HepG2 (cell line): ENCODE results near the gene DEFB123. TPM values are rescaled to one million over a fixed set of nuclear protein-coding genes. Genes with fewer than 3 reads are reported as not detected.
A peak's percentile ranks its signal among the peaks of the same experiment; 100 is the strongest.

Source experiments
- ATAC-seq: fragments of 200-7000 bp; cut with Tn5 transposase; 3 replicates; pipeline ENCODE4 v1.9.1; 2020; ENCODE audit warnings: mild to moderate bottlenecking, moderate library complexity
- BruUV-seq: library from RNA; stranded (reverse); fragments of 400-500 nt; replicated peaks from 2 replicates; lab custom pipeline; 2021; lab: Mats Ljungman, UMichigan
- CTCF ChIA-PET: fragments of 300-600 bp; formaldehyde crosslinking; extraction: SDS; loops from one replicate; lab custom pipeline; 2021; ENCODE audit warnings: low total read pairs, inconsistent platforms, low intra/inter-chr PET ratio; lab: Yijun Ruan, JAX
- POLR2A ChIA-PET: fragments of 350-600 bp; sonication (Branson Sonifier 250); formaldehyde crosslinking; loops from one replicate; lab custom pipeline; 2020; ENCODE audit warnings: antibody characterized with exemption, inconsistent platforms; lab: Yijun Ruan, JAX
- DNase-seq: peaks from one replicate; pipeline ENCODE4 v3.0.0-alpha.2; 2015; ENCODE audit warnings: low spot score
- FAIRE-seq: peaks from 3 replicates; lab custom pipeline; 2011; peaks lifted over from hg19 to GRCh38; lab: Jason Lieb, UNC
- H2AFZ ChIP-seq: one replicate; pipeline ENCODE4 v1.6.1; 2011; ENCODE audit warnings: low read length, inconsistent platforms
- H3K27ac ChIP-seq: fragments of 300-600 bp; 3 replicates; pipeline ENCODE4 v1.8.0; 2011; ENCODE audit warnings: mixed run types, mild to moderate bottlenecking, mixed read lengths, low read length, inconsistent platforms; ENCODE audit not compliant: insufficient read depth; ENCODE audit errors: extremely low read length
- H3K27me3 ChIP-seq, 2 experiments: fragments of 200-600 bp in 1 of 2; 2 replicates in 1 of 2; 3 replicates in 1 of 2; pipeline versions ENCODE4 v1.6.0 to v1.8.0; 2011; ENCODE audit warnings: low read length in 2 of 2, mild to moderate bottlenecking in 2 of 2, moderate library complexity in 2 of 2, inconsistent platforms in 1 of 2; ENCODE audit not compliant: insufficient read depth in 2 of 2, control insufficient read depth in 1 of 2
- H3K36me3 ChIP-seq, 2 experiments: fragments of 200-600 bp in 1 of 2; replicated peaks in 1 of 2; 2 replicates in 1 of 2; 3 replicates in 1 of 2; pipeline versions ENCODE4 v1.5.1 to v1.8.0; 2011; ENCODE audit warnings: low read length in 2 of 2, inconsistent platforms in 1 of 2; ENCODE audit not compliant: insufficient read depth in 2 of 2, control insufficient read depth in 1 of 2
- H3K4me1 ChIP-seq: 2 replicates; pipeline ENCODE4 v1.5.1; 2012; ENCODE audit warnings: low read length, inconsistent platforms; ENCODE audit not compliant: insufficient read depth
- H3K4me2 ChIP-seq: 2 replicates; pipeline ENCODE4 v1.6.0; 2011; ENCODE audit warnings: low read depth, low read length, inconsistent platforms
- H3K4me3 ChIP-seq, 3 experiments: fragments of 200-600 bp in 1 of 3; sonication (generic), shearing (Covaris generic) in 1 of 3; replicated peaks in 1 of 3; 2 replicates each; pipeline ENCODE4 v1.5.1; 2011 to 2016; ENCODE audit warnings: low read length in 3 of 3, inconsistent platforms in 2 of 3, low read depth in 2 of 3, mild to moderate bottlenecking in 2 of 3, control low read depth in 1 of 3, mixed read lengths in 1 of 3; ENCODE audit not compliant: insufficient read depth in 1 of 3
- H3K79me2 ChIP-seq: one replicate; pipeline ENCODE4 v1.6.1; 2011; ENCODE audit warnings: low read length, inconsistent platforms; ENCODE audit not compliant: insufficient read depth
- H3K9ac ChIP-seq: 2 replicates; pipeline ENCODE4 v1.6.0; 2011; ENCODE audit warnings: mild to moderate bottlenecking, low read depth, low read length, inconsistent platforms; ENCODE audit not compliant: insufficient read depth
- H3K9me3 ChIP-seq: 2 replicates; pipeline ENCODE4 v1.5.1; 2012; ENCODE audit warnings: mild to moderate bottlenecking, low read length
- H4K20me1 ChIP-seq: 2 replicates; pipeline ENCODE4 v1.6.0; 2011; ENCODE audit warnings: inconsistent platforms, mild to moderate bottlenecking, low read length, moderate library complexity; ENCODE audit not compliant: insufficient read depth
- MAFF ChIP-seq: IDR thresholded peaks from 2 replicates; pipeline ENCODE4 v1.6.1; 2011; ENCODE audit warnings: low read depth, low read length, improper control_type of control experiment
- MAFK ChIP-seq, 2 experiments: IDR thresholded peaks in 1 of 2; conservative IDR thresholded peaks in 1 of 2; 2 replicates each; pipeline ENCODE4 v1.6.1; 2011; ENCODE audit warnings: improper control_type of control experiment in 2 of 2, low read length in 2 of 2
- MNT ChIP-seq: fragments of 450-650 bp; IDR thresholded peaks from 2 replicates; pipeline ENCODE4 v1.6.1; 2016
- TRAFD1 ChIP-seq: sonication (generic); formaldehyde crosslinking; IDR thresholded peaks from 2 replicates; pipeline ENCODE4 v1.5.1; 2020; ENCODE audit warnings: missing genetic modification reagents, mild to moderate bottlenecking, borderline replicate concordance
- ZNF24 ChIP-seq: fragments of 450-650 bp; IDR thresholded peaks from 2 replicates; pipeline ENCODE4 v1.6.1; 2017; ENCODE audit warnings: antibody characterized with exemption, mild to moderate bottlenecking
- WGBS: methylation state at CpG from one replicate; pipeline ENCODE4 v1.1.6; 2017; ENCODE audit warnings: low lambda C conversion rate; 5-methylcytosine and 5-hydroxymethylcytosine counted together
- in situ Hi-C: cut with HindIII; loops from 2 replicates; pipeline ENCODE4 v1.10.0; 2017; ENCODE audit warnings: low pct_unique_long_range_greater_than_20kb; ENCODE audit not compliant: extremely low pct_ligation_motif_present
- intact Hi-C: fragments of 100-400 bp; cut with micrococcal nuclease; formaldehyde crosslinking; loops from one replicate; pipeline ENCODE4 v1.10.0; 2022; ENCODE audit not compliant: unreplicated experiment
- polyA plus RNA-seq, 8 experiments: library from polyadenylated mRNA; depleted of rRNA in 3 of 8; stranded (reverse) in 7 of 8; unstranded in 1 of 8; fragments of >200 nt; fragmentation: Illumina TruSeq in 4 of 8; extraction: Trizol in 4 of 8; gene quantifications; 2 replicates each; pipeline versions ENCODE4 v1.2.1 to v1.2.3, GENCODE V29; 2011 to 2016; ENCODE audit warnings: low read depth in 4 of 8, missing spikeins in 1 of 8, mixed read lengths in 1 of 8; ENCODE audit not compliant: insufficient read depth in 1 of 8
- total RNA-seq, 5 experiments: library from RNA; depleted of rRNA; stranded (reverse); fragments of >200 nt; fragmentation: Illumina TruSeq; extraction: Trizol; gene quantifications; 2 replicates each; pipeline ENCODE4 v1.2.3, GENCODE V29; 2016; ENCODE audit warnings: low read depth in 1 of 5

The DEFB123 gene
- total and polyA plus RNA-seq, 2 of the 13 experiments (the other 11 are each of a cell fraction or from before 2014, with no cell fraction given): not detected

GRCh38 chr20:31394900-31395299, 45.5 kb upstream of the DEFB123 start:
- DNase-seq (no peak), FAIRE-seq (no peak), ATAC-seq (no peak)
- no peaks in the 10 kb centered on the region for H3K4me1 ChIP-seq
- ChIA-PET CTCF (no interaction called here), POLR2A (no interaction called here)
- H3K9ac ChIP-seq: no peak overlapping the region
- H3K4me2 ChIP-seq: no peak overlapping the region
- H3K27ac ChIP-seq: no peak overlapping the region
- intact Hi-C loops (no loop called here), in situ Hi-C loops (no loop called here)
- no peaks in the 10 kb centered on the region for H3K79me2 ChIP-seq
- no TSS peak for BruUV-seq
- under 1% methylated on average over 3 of the region's 3 CpGs for WGBS
- no peak overlapping the region for H2AFZ ChIP-seq
- no peak overlapping the region for H3K4me3 ChIP-seq
- TF ChIP-seq MNT: peak; percentile 94
- TF ChIP-seq TRAFD1 (CRISPR knock-in tag): no peak
- no peaks in the 10 kb centered on the region for H4K20me1 ChIP-seq
- H3K27me3 ChIP-seq: peaks cover 0 to 6% of the 10 kb centered on the region in 2 experiments; a peak in 2 of 5 replicates
- no peaks in the 10 kb centered on the region for H3K9me3 ChIP-seq
- H3K36me3 ChIP-seq: no peaks in the 10 kb centered on the region

GRCh38 chr20:31403886-31404285, 36.5 kb upstream of the DEFB123 start:
- H3K4me3 ChIP-seq: no peak overlapping the region
- WGBS: 0% methylated on average over 1 of the region's 1 CpG
- intact Hi-C loops: no loop called here
- FAIRE-seq (no peak), DNase-seq (no peak), ATAC-seq (no peak)
- no peak for TF ChIP-seq ZNF24
- TF ChIP-seq MAFK (conservative IDR thresholded peaks at IDR 0.05 in 1 of 2, IDR thresholded peaks at IDR 0.05 in 1 of 2; ENCODE audit: low read length in 2 of 2): peak; percentile 66 to 67
- TF ChIP-seq MAFF: 0 out of 2 replicates have a peak, but pooled peaks have one; percentile 39
- H3K9me3 ChIP-seq: no peaks in the 10 kb centered on the region
- no peak overlapping the region for H2AFZ ChIP-seq
- CTCF ChIA-PET: no interaction called here
- H3K27ac ChIP-seq: no peak overlapping the region
- H3K4me1 ChIP-seq: no peaks in the 10 kb centered on the region
- no peaks in the 10 kb centered on the region for H4K20me1 ChIP-seq
- no TSS peak for BruUV-seq
- H3K4me2 ChIP-seq: no peak overlapping the region
- POLR2A ChIA-PET: no interaction called here
- in situ Hi-C loops: no loop called here
- no peaks in the 10 kb centered on the region for H3K36me3 ChIP-seq
- H3K9ac ChIP-seq: no peak overlapping the region
- H3K27me3 ChIP-seq: peaks cover 0 to 6% of the 10 kb centered on the region in 2 experiments; a peak in 2 of 5 replicates
- no peaks in the 10 kb centered on the region for H3K79me2 ChIP-seq
